Caco-2 (cell line): ENCODE results near the gene TYK2. TPM values are rescaled to one million over a fixed set of nuclear protein-coding genes. Genes with fewer than 3 reads are reported as not detected.
A peak's percentile ranks its signal among the peaks of the same experiment; 100 is the strongest.
"Not testable (repeated sequence)": the region's sequence is repeated elsewhere in the genome, so short reads cannot be mapped to it uniquely, and the experiment has no call there.

Source experiments
- BruUV-seq: library from RNA; stranded (reverse); fragments of 400-500 nt; replicated peaks from 2 replicates; lab custom pipeline; 2021; lab: Mats Ljungman, UMichigan
- CTCF ChIA-PET: fragments of 300-600 bp; sonication (Branson Sonifier 250); formaldehyde crosslinking; loops from one replicate; lab custom pipeline; 2022; ENCODE audit warnings: antibody characterized with exemption; lab: Charles Lee
- POLR2A ChIA-PET: fragments of 300-600 bp; sonication (Branson Sonifier 250); formaldehyde crosslinking; loops from one replicate; lab custom pipeline; 2022; ENCODE audit warnings: antibody characterized with exemption; lab: Charles Lee
- DNase-seq, 2 experiments: peaks; one replicate each; pipeline versions ENCODE4 v3.0.0 to v3.0.0-alpha.2; 2020 to 2022
- H3K27me3 ChIP-seq: replicated peaks from 2 replicates; pipeline ENCODE4 v1.6.0; 2011; ENCODE audit warnings: low read length; ENCODE audit not compliant: control insufficient read depth, insufficient read depth
- H3K36me3 ChIP-seq: 2 replicates; pipeline ENCODE4 v1.5.1; 2011; ENCODE audit warnings: low read length; ENCODE audit not compliant: control insufficient read depth, insufficient read depth
- H3K4me1 ChIP-seq: fragments of 250-450 bp; sonication (Bioruptor Pico); 2 replicates; pipeline ENCODE4 v1.5.1; 2020; ENCODE audit warnings: mild to moderate bottlenecking
- H3K4me3 ChIP-seq: 2 replicates; pipeline ENCODE4 v1.5.1; 2011; ENCODE audit warnings: low read depth, mild to moderate bottlenecking, control low read depth, low read length
- H3K9me3 ChIP-seq: fragments of 250-450 bp; sonication (Bioruptor Pico); 2 replicates; pipeline ENCODE4 v1.5.1; 2020; ENCODE audit warnings: mild to moderate bottlenecking, moderate library complexity
- H3K27ac Mint-ChIP-seq: one replicate; pipeline ENCODE4 v1.8.0; 2022; ENCODE audit warnings: mixed read lengths; ENCODE audit not compliant: unreplicated experiment
- H3K27me3 Mint-ChIP-seq: one replicate; pipeline ENCODE4 v1.8.0; 2022; ENCODE audit warnings: mixed read lengths; ENCODE audit not compliant: insufficient read depth, unreplicated experiment
- H3K36me3 Mint-ChIP-seq: one replicate; pipeline ENCODE4 v1.8.0; 2022; ENCODE audit warnings: mild to moderate bottlenecking, mixed read lengths; ENCODE audit not compliant: insufficient read depth, unreplicated experiment
- H3K4me1 Mint-ChIP-seq: one replicate; pipeline ENCODE4 v1.8.0; 2022; ENCODE audit warnings: low read depth, mixed read lengths; ENCODE audit not compliant: unreplicated experiment
- H3K4me3 Mint-ChIP-seq: one replicate; pipeline ENCODE4 v1.8.0; 2022; ENCODE audit warnings: mild to moderate bottlenecking, moderate library complexity, mixed read lengths; ENCODE audit not compliant: unreplicated experiment
- H3K9me3 Mint-ChIP-seq: one replicate; pipeline ENCODE4 v1.8.0; 2022; ENCODE audit warnings: mixed read lengths; ENCODE audit not compliant: unreplicated experiment
- intact Hi-C: fragments of 100-400 bp; cut with micrococcal nuclease; formaldehyde crosslinking; loops from one replicate; pipeline ENCODE4 v1.10.0; 2022; ENCODE audit not compliant: unreplicated experiment
- total RNA-seq: library from RNA; stranded (reverse); gene quantifications from 2 replicates; pipeline ENCODE4 v1.2.3, GENCODE V29; 2022
- TF ChIP-seq, protein P1 (sequence below), 2 experiments: fragments of 200-600 bp in 1 of 2; IDR thresholded peaks; 1 replicate in 1 of 2; 2 replicates in 1 of 2; pipeline versions ENCODE4 v1.5.1 to v1.8.0; 2011 to 2022; ENCODE audit warnings: antibody characterized with exemption in 1 of 2, control low read depth in 1 of 2, inconsistent platforms in 1 of 2, low read depth in 1 of 2, low read length in 1 of 2, mild to moderate bottlenecking in 1 of 2, moderate library complexity in 1 of 2; ENCODE audit not compliant: insufficient read depth in 1 of 2, severe bottlenecking in 1 of 2, unreplicated experiment in 1 of 2

TYK2 gene
- total RNA-seq, 1 experiment from 2014 or later: 134 TPM

DNA sequence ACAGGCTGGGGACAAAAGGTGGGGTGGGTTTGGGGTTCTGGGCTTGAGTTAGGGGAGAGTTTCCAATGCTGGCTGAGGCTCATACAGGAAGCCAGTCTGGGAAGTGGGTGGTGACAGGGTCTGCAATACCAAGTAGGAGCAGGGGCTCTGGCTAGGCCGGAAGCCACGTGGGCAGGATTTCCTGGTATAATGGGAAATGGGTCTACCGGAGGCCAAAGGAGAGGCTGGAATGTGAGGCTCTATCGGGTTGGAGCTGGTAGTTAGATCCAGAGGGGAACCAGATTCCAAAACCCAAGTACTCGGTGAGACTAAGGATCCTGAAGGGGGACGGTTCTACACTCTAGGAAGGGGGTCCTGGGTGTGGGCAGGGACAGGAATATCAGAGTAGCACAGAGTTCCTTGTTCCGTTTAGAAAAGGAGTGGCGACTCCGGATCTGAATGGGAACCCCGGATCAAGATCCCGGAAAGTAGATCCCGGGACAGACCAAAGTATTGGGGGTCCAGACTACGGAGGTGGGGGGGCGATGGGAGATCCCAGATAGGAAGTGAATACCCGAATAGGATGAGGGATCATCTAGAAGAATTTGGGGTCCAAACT lies 22.2 kb upstream of the TYK2 start:
- peak overlapping the region; percentile 99 for H3K4me3 ChIP-seq
- Mint-ChIP-seq H3K9me3 (no peaks in the 10 kb centered on the region), H3K4me1 (no peaks in the 10 kb centered on the region), H3K27ac (peak overlapping the region; percentile 97), H3K27me3 (peaks cover 6% of the 10 kb centered on the region), H3K36me3 (peaks cover 54% of the 10 kb centered on the region), H3K4me3 (peak overlapping the region; percentile 93)
- peaks cover 1% of the 10 kb centered on the region; the same call in 1 of the 2 replicates for H3K36me3 ChIP-seq
- BruUV-seq: no TSS peak
- no peaks in the 10 kb centered on the region for H3K9me3 ChIP-seq
- POLR2A ChIA-PET: no interaction called here
- CTCF ChIA-PET: interaction anchor here (0.6 to 2.4 kb wide), 3 partner anchors 10 to 462 kb away, joined by 3 to 14 read pairs (median 4); no protein-coding TSS in a partner anchor
- no peaks in the 10 kb centered on the region for H3K27me3 ChIP-seq
- H3K4me1 ChIP-seq: no peaks in the 10 kb centered on the region
- TF ChIP-seq, protein P1, sequence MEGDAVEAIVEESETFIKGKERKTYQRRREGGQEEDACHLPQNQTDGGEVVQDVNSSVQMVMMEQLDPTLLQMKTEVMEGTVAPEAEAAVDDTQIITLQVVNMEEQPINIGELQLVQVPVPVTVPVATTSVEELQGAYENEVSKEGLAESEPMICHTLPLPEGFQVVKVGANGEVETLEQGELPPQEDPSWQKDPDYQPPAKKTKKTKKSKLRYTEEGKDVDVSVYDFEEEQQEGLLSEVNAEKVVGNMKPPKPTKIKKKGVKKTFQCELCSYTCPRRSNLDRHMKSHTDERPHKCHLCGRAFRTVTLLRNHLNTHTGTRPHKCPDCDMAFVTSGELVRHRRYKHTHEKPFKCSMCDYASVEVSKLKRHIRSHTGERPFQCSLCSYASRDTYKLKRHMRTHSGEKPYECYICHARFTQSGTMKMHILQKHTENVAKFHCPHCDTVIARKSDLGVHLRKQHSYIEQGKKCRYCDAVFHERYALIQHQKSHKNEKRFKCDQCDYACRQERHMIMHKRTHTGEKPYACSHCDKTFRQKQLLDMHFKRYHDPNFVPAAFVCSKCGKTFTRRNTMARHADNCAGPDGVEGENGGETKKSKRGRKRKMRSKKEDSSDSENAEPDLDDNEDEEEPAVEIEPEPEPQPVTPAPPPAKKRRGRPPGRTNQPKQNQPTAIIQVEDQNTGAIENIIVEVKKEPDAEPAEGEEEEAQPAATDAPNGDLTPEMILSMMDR (IDR thresholded peaks at IDR 0.05; ENCODE audit: insufficient read depth in 1 of 2, low read depth in 1 of 2, low read length in 1 of 2, severe bottlenecking in 1 of 2, unreplicated experiment in 1 of 2): no peak
- peak; percentile 44 to 55 for DNase-seq
- intact Hi-C loops: loop anchor here (2.0 kb wide), 1 partner anchor 166 kb away; the partner anchor contains the start of gene CDKN2D

DNA sequence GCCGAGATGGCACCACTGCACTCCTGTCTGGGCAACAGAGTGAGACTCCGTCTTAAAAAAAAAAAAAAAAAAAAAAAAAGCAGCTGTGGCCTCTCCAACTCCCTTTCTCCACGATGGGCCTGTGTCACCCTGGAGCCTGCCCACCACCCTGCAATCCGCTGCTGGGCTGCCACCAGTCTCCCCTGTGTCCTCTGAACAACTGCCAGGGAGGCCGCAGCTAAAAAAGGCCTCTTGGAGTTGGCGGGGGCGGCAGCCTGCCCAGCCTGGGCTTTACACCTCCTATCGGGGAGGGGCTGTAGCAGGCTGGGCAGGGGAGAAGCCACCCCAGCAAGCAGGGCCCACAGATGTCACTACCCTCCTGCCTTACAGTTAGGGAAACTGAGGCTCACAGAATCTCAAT lies 19.5 kb upstream of the TYK2 start:
- TF ChIP-seq, protein P1 (IDR thresholded peaks at IDR 0.05; ENCODE audit: insufficient read depth in 1 of 2, low read depth in 1 of 2, low read length in 1 of 2, severe bottlenecking in 1 of 2, unreplicated experiment in 1 of 2): no peak
- H3K9me3 ChIP-seq: no peaks in the 10 kb centered on the region
- Mint-ChIP-seq H3K36me3 (peaks cover 70% of the 10 kb centered on the region), H3K4me3 (no peak overlapping the region), H3K27me3 (no peaks in the 10 kb centered on the region), H3K9me3 (no peaks in the 10 kb centered on the region), H3K4me1 (no peaks in the 10 kb centered on the region), H3K27ac (no peak overlapping the region)
- H3K4me1 ChIP-seq: no peaks in the 10 kb centered on the region
- no peak for DNase-seq
- H3K4me3 ChIP-seq: no peak overlapping the region
- intact Hi-C loops: no loop called here
- no peaks in the 10 kb centered on the region for H3K27me3 ChIP-seq
- no TSS peak for BruUV-seq
- CTCF ChIA-PET: interaction anchor here (0.6 kb wide), 1 partner anchor 108 kb away, joined by 3 read pairs; no protein-coding TSS in a partner anchor
- peaks cover 4% of the 10 kb centered on the region for H3K36me3 ChIP-seq
- POLR2A ChIA-PET: no interaction called here

DNA sequence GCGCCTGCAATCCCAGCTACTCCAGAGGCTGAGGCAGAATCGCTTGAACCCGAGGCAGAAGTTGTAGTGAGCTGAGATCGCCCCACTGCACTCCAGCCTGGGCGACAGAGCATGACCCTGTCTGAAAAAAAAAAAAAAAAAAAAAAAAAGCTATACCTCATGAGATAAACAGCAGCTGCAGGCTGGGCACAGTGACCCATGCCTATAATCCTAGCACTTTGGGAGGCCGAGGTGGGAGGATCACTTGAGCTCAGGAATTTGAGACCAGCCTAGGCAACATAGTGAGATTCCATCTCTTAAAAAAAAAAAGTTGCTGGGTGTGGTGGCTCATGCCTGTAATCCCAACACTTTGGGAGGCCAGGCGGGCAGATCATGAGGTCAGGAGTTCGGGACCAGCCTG lies 19.0 kb upstream of the TYK2 start:
- BruUV-seq, H3K4me1 Mint-ChIP-seq, DNase-seq, H3K4me3 Mint-ChIP-seq, H3K4me3 ChIP-seq, H3K27me3 ChIP-seq, H3K9me3 Mint-ChIP-seq, H3K4me1 ChIP-seq, H3K27ac Mint-ChIP-seq, H3K27me3 Mint-ChIP-seq, POLR2A ChIA-PET, CTCF ChIA-PET, H3K36me3 ChIP-seq, intact Hi-C loops, H3K9me3 ChIP-seq: not testable (repeated sequence)
- H3K36me3 Mint-ChIP-seq: peaks cover 68% of the 10 kb centered on the region
